ENCODE measurements around the gene SNX15.
A peak's percentile ranks its signal among the peaks of the same experiment; 100 is the strongest.

SNX15 gene

DNA sequence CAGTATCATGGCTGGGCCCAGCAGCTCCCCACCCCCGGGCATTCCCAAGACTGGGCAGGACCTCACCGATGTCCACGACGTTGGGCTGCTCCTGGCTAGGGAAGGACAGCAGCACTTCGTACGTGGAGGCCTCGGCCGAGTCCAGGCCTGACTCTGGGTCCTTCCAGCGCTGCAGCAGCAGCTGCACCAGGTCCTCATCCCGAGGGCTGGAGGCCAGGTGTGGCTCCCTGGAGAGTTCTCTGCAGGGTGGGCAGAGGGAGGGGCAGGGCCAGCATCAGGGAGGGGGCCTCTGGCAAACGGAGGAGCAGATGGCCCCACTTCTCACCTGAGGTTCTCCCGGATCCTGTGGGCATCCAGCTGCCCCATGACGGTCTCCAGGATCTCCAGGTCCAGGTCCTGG is 30.8 kb downstream of the SNX15 start:
- no peak for DNase-seq

DNA sequence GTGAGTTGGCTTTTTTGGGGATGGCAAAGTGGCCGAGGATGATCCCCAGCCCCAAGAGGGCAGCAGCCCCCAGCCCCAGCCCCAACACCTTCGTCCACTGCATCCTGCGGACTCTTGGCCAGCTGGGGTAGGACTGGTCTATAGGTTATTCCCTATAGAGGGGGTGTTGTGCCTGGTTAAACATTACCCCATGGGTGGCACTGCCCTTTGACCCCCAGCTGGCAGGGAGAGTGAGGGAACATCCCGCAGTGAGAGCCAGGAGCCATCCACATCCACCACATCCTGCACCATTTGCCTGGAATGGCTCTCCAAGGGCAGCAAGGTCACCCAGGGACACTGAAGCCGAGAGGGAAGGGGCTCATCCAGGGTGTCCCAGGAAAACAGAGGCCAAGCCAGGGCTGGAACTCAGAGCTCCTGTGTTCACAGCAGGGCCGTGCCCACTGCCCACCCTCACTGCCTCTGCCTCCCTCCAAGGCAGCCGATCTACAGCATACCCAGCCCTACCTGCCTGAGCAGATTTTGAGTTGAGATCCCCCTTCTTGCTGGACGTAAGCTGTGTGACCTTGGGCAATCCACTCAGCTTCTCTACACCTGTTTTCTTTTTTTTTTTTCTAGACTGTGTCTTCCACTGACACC is 31.3 kb downstream of the SNX15 start, which contains the start of gene NAALADL1:
TSS of gene NAALADL1 (minus strand) at position 135 of the 636 bp plus-strand sequence. CDS start at position 103, 32 bp downstream.
- no peak for DNase-seq

DNA sequence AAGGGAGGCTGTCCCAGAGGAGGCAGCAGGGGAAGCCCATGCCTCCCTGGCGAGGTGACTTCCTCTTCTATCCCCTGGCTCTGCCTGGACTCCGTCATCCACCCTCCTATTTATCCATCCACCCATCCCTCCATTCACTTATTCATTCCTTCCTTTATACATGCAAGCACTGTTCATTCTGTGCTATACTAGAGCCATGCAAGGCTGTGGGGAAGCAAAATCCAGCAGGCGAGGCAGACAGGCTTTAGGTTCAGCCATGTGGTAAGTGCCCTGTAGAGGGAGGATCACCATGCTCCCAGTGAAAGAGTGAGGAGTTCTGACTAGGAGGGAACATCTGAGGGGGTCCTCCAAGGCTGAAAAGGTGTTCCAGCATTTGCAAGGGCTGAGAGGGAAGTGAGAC is 32.3 kb downstream of the SNX15 start:
- DNase-seq: no peak

DNA sequence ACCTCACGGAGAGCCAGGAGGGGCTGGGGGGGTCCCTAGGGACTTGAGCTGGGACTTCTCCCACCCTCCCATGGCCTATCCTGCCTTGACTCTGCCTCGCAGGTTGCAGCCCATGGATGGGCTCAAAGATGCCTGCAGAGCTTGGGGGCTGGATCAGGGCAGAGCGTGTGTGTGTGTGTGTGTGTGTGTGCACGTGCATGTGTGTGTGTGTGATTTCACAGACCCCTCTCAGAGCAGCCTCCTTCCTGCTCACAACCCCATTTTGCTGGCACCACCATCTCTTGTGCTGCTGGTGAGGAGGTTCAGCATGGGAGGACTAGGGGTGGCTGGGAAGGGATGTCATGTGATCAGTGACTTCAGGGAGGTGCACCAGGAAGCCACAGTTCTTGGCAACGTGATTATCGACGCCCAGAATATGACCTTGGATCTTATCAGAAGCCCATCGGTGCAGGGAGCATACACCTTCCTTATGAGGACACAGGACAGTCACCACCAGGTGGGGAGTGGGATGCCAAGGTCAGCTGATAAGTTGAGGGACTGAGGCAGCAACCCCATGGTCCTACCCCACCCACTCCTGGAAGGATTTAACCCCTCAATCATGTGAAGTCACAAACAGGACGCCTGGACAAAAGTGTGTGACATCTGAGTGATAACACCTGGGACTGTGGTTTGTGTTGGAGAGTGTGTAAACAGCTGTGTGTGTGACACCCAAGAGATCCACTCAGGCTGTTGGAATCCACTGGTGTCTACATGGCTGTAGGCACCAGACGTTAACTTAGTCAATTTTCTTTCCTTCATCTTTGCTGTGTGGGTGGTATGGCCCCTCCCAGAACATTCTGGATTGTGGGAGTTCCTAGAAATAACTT is 33.0 kb downstream of the SNX15 start:
- DNase-seq: no peak

DNA sequence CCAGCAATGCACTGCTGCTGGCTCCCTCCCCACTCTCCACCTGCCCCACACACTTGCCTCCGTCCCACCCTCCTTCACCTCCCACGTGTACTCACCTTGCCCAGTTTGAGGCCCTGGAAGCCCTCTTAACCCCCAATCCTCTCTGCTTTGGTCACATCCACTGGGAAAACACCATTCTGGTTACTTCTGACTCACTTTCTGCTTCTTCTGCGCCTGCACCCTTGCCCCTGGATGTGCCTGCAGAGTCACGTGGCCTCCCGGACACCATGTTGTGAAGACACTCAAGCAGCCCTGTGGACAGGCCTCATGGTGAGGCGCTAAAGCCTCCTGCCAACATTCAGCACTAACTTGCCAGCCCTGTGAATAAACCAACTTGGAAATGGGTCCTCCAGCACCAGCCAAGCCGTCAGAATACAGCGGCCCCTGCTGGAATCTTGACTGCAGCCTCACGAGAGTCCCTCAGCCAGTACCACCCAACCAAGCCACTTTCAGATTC is 33.7 kb downstream of the SNX15 start:
- DNase-seq: no peak

DNA sequence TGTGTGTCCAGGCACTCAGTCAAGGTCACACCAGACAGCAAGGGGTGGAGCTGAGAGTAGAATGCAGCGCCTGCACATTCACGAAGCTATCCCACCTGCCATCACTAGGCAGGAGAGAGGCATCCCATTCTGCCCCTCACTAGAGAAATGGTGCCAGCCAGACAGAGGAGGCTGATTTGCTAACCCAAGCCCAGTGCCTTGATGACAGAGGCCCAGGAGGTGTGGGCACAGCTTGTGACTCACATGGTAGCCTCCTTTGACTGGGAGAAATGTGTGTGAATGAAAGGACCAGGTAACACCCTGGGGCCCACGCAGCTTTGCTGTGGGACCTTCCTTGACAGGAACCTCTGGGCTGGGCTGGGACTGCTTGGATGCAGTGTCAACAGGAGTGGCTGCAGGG is 36.3 kb downstream of the SNX15 start:
- no peak for DNase-seq

DNA sequence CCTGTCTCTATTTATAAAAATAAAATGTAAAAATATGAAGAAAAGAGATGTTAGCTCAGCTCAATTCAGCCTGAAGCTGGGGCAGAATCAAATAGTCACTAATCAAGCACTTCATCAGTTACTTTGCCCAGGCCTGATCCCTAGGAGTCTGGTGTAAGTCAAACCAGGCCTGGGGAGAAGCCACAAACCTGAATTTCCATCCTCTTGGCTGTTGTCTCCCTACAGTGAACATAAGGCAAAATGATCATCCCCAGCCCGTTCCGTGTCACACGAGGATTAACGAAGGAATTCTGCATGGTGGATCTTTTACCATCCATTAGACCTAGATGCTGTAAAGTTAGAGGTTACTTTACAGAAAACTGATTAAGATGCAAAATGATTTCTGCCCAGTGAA is 37.6 kb downstream of the SNX15 start:
- no peak for DNase-seq

DNA sequence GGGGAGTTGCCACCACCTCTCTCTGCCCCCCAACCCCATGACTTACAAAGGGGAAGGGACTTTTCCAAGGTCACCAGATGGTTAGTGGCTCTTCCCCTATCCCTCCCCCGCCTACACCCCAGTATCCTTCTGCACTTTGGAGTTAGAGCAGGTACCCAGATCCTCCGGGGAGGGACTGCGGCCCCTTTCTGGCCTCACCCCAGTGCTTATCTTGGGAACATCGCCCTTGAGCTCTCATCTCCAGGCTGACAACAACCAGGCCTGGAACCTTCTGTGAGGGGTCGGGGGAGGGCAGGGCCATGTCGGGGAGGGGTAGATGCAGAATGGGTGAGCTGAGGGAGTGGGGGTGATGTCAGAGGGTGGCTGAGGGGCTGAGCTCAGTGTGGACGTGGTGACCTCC is 38.6 kb downstream of the SNX15 start:
- no peak for DNase-seq

DNA sequence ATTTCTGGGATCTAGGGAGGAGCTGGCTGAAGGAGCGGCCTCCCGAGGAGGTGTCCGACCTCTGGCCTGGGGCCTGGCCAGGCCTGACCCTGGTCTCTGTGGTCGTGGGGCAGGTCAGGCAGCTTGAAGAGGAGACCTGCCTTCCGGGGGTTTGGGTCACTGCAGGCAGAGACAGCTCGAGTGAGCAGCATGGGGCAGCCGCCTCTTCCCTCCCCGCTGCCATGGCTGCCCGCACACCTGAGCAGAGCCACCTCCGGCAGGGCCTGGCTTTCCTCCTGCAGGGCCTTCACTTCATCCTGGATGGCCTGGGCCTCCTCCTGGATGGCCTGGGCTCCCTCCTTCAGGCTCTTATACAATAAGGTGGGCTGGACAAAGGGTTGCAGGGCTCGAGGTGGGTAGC is 39.1 kb downstream of the SNX15 start:
- DNase-seq: no peak

DNA sequence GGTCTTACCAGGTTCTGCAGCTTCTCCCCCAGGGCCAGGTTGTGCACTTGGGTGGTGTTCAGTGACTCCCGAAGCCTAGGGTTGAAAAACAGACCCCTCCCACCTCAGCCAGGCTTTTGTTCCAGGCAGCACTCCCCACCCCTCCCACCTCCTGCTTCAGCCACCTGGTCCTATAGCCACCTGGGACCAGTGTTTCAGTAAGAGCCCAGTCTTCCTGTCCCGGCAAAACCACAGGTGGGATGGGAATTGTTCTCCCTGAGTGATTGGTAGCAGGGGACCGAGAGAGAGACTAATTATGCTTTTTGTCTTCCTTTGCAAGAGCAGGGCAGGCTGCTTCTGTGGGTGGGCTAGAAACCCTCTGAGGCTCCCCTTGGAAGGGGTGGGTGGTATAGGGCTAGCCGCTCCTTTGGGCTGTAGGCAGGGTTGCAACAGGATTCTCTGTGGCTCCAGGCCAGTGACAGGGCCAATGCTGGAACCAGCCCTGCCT is 39.6 kb downstream of the SNX15 start:
- no peak for DNase-seq

DNA sequence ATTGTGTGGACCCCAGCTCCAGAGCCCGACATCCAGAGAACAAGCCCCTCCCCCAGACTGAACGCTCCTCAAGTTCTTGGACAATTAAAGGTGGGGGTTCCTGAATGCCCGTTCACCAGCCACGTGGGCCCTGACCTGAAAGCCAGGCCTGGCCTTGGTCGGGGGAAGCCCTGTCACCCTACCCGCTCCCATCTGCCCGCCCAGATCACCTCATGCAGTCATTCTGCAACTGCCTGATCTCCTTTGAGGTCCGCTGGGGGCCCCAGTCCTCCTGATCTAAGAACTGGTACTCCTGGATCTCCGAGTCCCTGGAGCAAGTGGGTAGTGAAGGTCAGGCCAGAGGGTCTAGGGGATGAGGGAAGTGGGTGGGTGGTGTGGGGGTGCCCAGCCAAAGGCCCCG is 40.2 kb downstream of the SNX15 start:
- no peak for DNase-seq

DNA sequence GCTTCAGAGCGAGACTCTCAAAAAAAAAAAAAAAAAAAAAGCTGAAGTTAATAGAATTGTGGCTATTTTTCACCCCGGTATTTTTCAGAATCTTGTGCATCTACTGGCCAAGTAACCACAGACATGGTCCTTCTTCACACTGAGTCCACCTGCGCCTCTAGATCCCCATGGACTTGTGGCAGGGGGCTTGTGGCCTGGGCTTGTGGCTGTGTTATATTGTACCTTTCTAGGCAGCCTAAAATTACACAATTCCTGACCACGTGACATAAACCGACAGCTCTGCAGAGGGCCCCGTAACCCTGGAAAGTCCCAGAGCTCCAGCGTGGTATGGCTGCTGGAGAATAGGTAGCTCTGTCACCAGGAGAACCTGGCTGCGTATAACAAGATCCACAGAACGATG is 42.0 kb downstream of the SNX15 start:
- DNase-seq: no peak

DNA sequence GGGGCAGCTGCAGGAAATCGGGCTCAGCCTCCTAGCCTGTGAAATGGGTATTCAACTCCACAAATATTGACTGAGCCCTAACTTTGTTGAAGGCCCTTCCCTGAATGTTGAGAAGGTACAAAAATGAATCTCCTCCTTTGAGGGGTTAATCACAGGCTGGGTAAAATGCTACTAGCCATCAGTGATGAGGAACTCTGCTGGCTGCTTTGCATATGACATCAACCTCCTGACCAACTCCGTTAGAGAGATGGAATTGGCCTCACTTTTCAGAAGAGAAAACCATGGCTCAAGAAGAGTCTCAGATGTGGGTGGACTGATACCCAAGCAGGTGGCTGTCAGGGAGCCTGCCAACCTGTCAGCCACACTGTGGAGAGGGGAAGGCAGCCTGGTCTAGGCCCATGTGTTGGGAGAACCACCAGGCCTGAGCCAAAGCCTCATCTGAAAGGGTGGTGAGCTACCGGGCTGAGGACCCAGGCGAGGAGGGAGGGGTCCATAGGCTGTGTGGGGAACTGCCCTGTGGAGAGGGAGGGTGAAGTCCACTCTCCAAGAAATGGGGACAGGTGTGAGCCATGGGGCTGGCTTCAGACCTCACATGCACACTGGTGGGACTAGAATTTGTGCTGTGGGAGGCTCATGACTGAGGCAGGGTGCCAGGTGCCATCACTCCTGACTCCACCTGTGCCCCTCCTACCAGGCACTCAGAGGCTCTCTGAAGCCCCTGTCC is 44.8 kb downstream of the SNX15 start:
- DNase-seq: no peak

DNA sequence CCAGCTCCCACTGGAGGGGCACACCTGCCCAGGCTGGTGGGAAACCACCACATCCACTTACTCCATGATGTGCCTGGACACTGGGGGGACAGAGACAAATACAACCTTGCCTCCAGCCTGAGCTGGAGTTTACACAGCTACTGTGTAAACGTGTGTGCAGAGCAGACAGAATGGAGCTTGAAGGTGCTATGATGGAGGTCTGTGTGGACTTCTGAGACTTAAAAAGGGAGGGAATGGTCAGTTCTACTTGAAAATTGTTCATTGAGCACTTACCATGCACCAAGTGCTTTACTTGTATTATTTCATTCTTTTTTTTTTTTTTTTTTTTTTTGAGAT is 45.4 kb downstream of the SNX15 start:
- no peak for DNase-seq

DNA sequence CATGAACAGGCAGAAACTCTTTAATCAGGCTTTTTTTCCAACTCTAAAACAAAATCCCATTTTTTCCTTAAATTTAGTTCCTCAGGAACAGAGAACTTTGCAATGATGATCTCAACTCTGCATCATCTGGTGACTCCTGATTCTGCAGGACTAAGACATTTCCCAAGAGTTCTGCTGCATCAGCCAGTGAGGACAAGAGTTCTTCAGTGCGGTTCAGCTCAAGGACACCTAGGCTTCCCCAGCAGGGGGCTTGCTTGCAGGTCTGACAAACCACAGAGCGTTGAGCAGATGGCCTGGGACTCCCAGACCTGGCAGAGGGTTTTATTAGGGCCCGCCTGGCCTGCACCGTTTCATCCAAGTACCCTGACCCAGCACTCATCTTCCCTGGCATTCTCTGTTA is 50.2 kb downstream of the SNX15 start:
- DNase-seq: no peak

DNA sequence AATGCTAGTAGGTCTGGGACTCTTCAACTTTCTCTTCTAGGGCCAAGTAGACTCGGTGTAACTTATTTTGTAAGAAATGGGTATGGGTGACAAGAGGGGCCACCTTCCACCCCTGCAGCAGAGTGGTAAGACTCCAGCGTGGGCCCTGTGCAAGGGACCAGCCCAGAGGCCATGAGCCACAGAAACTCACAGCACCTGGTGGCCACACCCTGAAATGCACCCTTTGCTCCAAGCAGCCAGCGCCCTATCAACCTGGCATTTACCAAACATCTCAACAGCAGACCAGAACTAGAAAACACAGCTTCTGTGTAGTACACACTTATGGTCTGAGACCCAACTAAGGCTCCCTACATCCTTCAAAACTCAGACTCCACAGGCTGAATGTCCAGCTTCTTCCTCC is 50.9 kb downstream of the SNX15 start:
- peak; percentile 66 for DNase-seq

DNA sequence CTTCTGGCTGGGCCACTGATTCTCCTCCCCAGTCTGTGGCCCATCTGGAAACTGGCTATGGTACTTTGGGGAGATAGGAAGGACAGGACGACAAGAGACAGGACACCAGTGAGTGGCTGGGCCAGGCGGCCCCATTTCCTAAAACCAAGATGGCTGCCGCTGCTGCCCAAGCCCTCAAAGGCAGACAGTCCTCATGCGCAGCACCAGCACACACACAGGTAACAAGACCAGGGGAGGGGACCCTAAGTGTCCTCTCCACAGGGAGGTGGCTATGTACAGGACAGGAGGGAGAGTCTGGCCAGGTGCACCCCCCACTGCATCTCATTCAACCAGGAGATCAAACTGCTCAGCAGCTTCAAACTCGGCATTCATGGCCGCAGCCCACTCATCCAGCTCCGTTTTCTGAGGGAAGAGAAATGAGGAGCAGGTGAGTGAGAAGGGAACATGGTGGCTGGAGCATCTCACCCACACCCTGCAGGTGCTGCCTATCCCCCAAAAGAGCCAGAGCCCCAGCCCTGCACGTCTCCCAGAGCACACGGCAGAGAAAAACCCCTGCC is 51.6 kb downstream of the SNX15 start:
- no peak for DNase-seq

DNA sequence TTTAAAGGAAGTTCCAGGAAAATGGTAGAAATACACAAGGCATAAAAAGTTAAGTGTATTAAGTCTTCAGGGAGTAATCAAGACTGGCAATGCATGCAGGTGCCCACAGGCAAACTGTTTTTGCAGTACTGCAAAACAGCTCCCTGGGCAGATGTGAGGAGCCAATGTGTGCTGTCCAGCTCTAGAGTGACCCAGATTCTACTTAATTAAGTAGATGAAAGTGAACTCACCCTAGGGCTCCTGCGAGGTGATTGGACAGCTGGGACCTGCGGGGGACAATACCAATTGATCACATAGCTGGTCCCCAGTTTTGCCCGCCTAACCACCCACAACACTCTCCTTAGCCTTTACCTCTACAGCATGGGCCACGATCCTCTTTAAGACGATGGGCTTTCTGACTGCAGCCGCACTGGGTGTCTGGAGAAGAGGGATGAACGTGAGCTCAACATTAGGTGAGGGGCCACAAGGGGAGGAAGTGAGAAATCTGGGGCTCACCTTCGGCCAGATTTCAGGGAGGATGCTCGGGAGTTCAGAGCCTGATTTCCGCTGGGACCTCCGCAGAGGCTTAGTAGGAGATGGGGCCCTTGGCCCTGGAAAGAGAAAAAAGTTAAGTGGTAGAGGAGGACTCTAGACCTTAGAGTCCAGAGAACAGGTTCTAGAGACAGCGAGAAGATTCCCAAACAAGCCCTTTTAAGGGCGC is 56.0 kb downstream of the SNX15 start:
- no peak for DNase-seq

DNA sequence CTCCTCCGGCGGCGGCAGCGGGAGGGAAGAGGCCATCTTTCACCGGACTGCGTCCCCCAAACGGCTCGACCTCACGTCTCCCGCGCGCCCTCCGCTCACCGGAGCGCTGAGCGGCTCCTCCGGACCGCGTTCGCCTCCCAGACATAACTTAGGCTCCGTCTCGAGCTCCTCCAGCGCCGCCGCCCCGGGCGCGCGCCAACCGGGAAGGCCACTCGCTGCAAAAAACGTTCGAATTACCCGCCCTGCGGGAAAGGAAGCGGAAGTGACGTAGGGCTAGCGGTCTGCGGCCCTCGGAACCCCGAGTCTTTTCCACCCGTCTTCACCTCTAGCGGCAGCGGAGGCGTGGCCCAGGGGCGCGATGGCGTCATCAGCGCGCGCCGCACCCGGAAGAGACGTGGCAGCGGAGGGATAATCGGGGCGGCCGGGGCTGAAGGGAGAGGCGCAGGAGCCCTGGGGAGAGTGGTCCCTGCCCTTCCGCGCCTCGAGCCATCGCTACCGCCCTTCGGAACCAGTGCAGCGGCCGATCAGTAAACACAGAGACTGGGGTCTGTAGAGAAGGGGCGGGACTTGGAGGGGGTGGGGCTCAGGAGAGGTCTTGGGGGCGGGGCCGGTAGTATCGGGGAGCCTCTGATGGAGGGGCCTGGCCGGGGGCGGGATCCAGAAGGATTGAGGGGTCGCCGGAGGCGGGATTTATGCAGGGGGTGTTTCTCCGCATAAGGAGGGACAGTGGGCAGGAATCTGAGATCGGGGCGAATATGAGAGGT is 56.8 kb downstream of the SNX15 start, which contains the start of the genes CDCA5 and ZFPL1:
TSS of gene CDCA5 (minus strand) at position 207 of the 764 bp plus-strand sequence. CDS start at position 145, 62 bp downstream.
TSS of gene ZFPL1 (plus strand) at position 389 of the 764 bp plus-strand sequence. CDS start 477 bp downstream, outside the sequence.
- DNase-seq: peak; percentile 96

DNA sequence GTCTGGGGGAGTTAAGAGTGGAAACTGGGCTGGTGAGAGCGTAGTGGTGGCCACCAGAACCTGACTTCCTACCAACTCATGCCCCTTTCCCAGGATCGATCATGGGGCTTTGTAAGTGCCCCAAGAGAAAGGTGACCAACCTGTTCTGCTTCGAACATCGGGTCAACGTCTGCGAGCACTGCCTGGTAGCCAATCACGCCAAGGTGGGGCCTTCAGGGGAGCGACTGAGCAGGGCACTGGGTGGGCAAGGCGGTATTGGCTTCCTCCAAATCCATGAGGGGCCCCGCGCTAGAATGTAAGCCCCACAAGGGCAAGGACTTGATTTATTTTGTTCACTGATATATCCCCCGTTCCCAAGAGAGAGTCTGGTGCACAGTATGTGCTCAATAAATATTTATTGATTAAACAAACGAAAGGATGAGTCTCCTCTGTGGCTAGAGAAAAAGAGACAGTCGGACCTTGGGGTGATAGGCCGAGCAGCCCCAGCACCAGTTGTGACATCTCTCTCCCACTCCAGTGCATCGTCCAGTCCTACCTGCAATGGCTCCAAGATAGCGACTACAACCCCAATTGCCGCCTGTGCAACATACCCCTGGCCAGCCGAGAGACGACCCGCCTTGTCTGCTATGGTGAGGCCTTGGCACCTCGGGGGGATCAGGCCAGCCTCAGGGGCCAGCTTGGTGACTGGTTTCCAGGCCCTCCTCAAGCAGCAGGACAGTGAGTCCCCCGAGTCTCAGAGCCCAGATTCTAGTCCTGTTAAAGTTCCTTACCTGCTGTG is 57.5 kb downstream of the SNX15 start:
- no peak for DNase-seq

DNA sequence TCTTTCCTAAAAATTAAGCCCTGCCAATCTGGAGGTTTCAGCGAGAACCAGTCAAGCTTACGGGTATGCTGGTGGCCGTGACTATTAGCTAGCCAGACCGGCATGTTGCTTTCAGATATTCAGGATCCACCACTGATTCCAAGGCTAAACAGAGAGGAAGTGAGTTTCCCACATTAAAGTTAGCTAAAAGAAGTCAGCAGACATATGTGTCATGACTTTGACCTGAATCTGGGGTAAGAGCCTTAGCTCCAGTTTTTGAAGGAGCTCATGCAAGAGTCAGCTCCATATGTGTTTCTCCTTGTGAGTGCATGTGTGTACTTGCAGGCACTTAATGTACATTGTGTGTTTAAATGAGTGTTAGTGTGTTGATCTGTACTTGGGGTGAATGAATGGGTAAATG is 58.2 kb downstream of the SNX15 start:
- no peak for DNase-seq
